ENCODE measurements around the gene SLCO4A1.
"Not testable (repeated sequence)": the region's sequence is repeated elsewhere in the genome, so short reads cannot be mapped to it uniquely, and the experiment has no call there.

SLCO4A1 gene

DNA sequence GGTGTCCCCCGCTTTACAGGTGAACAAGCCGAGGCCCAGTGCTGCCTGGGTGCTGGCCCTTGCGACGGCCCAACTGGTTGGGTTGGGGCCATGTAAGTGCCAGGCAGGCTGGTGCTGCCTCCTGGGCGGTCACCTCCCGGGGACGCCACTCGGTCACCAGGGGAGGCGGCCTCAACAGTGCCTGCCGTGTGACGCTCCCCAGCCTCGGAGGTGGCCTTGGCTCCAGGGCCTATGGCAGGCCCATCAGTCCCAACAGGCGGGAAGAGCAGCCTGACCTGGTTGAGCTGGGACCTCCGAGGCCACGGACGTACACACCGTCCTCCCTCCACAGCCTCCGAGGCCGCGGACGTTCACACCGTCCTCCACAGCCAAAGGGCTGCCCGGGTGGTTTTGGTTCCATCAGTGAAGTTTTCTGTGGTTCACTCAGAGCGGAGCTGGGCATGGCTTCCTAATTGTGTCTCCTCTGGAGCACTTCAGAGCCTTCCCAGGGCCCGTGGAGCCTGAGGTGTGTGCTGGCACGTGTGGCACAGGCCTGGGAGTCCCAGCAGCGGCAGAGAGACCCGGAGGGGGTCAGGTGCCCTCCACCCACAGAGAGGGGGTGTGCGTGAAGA, 19.3 kb upstream of the SLCO4A1 start:
- no peak for DNase-seq

DNA sequence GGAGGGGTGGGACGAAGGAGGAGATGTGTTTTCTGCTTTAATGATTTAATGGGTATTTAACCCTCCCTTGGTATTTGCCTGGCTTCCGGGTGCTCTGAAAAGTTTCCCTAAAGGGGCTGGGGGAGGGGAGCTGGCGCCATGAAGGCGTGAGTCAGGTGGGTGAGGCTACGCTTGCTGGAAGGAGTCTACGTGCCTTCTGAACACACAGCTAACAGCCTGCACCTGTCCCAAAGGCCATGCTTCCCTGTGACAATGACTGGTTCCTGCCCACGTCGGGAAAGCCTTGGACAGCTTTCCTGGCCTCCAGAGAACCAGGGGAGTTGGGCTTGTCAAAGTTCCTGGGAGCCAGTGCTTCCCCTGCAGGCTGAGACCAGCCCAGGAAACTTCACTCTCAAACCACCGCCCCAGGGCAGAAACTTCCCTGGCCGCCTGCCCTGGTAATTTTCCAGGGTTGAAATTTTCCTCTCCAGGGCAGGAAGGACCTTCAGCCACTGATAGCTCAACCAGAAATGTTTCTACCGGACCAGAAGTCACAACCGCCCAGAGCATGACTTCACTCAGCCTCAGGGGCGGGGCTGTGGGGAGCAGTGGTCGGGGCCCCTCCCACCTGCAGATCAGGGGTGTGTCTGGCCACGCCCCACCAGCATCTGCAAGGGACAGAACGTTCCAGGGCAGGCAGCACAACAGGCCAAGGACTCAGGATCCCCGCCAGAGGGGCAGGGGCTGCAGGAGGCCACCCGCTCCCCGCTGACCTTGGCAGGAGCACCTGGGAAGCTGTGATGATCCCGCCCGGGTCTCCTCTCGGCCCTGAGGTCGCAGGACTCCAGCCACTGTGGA, 18.6 kb upstream of the SLCO4A1 start:
- DNase-seq: peak; percentile 28 to 42

DNA sequence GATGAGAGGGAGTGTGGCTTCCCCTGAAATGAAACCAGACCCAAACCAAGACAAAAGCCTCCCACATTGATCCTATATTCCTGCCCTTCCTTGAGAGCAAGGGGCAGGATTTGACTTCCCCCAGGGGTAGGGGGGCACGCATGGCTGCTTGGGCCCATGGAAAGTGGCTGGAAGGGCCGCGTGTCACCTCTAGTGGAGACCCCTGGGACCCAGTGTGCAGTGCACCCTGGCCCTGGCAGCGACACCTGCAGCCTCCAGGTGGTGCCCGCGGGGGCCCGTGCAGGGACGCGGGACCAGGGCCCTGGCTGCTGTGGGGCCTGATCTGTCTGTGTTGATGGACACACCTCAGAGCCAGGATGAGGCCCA, 18.0 kb upstream of the SLCO4A1 start:
- DNase-seq: peak in 1 of 2 experiments; percentile 35

DNA sequence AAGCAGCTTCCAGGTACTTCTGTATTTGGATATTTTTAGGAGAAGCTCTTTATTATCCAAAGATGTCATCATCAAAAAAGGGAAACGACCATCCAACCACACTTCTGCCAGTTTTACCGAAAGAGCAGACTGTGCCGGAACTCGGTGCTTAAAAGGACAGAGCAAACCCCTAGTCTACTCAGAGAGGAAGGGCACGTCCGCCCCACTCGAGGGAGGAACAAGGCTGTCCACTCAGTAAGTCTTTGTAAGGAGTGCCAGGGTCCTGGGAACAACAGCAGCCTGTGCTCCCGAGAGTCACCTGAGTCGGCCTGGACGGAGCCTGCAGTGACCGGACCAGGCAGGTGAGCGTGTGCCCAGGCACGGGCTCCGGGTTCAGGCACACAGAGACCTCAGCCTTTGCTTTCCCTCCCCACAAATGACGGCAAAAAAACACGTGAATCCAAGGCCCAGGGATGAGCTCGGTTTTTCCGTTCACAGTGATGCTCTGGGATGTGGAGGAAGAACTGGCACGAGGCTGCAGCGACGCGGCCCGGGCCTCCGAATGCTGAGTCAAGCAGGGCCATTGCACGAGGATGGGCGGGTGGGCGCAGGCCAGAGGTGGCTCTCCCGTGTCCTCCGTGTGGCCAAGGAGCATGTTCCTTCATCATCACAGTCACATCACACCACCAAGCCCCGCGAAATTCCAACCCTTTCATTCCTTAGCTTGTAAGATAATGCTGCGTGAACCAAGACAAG, 17.4 kb upstream of the SLCO4A1 start:
- DNase-seq: no peak

DNA sequence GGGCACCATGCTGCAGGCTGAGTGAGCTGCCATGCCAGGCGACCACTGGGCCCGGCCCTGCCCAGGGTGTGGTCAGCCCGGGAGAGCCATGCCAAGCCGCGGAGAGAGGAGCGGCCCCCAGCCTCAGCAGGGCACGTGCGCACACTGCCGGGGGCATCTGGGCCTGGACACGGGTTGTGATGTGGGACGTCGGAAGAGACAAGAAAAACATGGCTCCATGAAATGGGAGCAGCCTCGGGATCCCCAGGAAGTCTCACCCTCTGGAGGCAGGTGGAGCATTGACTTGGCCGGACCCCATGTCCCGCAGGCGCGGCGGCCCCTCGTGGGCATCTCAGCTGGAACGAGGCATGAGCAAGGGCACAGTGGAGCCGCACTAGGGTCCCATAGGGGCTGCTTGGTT, 16.8 kb upstream of the SLCO4A1 start:
- no peak for DNase-seq

DNA sequence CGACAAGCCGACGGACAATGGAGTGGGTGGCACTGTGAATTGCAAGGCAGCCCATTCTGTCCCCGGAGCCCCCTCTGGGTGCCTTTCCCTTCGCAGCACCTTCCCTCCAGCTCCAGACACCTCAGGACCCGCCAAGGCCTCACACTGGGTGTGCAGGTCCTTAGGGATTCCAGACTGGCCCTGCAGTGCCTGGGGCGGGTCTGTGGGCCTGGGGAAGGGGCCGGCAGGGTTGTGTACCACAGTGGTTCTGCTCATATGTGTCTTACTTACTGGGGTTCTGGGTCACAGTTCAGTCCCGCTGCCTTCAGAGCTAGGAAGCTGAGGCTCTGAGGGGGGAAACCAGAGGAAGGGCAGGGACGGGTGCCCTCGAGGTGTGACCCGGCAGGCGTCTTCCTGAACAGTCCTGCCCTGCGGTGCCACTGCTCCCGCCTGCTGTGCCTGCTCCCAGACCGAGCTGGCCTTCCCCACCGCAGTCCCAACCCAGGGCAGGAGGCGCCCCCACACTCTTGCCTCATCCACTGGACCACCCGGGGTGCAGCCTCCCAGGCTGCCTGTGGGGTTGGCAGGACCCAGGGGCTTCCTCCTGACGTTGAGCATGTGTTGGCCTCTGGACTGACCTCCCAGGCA, 16.3 kb upstream of the SLCO4A1 start:
- no peak for DNase-seq

DNA sequence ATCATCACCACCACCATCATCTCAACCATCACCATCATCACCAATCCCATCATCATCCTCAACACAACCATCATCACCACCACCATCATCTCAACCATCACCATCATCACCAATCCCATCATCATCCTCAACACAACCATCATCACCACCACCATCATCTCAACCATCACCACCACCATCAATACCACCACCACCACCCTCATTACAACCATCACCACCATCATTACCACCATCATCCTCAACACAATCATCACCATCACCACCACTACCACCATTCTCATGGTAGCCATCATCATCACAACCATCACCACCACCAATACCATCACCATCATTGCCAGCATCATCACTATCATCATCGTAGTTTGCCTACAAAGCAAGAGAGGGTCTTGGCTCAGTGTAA, 14.9 kb upstream of the SLCO4A1 start:
- not testable (repeated sequence) for DNase-seq

DNA sequence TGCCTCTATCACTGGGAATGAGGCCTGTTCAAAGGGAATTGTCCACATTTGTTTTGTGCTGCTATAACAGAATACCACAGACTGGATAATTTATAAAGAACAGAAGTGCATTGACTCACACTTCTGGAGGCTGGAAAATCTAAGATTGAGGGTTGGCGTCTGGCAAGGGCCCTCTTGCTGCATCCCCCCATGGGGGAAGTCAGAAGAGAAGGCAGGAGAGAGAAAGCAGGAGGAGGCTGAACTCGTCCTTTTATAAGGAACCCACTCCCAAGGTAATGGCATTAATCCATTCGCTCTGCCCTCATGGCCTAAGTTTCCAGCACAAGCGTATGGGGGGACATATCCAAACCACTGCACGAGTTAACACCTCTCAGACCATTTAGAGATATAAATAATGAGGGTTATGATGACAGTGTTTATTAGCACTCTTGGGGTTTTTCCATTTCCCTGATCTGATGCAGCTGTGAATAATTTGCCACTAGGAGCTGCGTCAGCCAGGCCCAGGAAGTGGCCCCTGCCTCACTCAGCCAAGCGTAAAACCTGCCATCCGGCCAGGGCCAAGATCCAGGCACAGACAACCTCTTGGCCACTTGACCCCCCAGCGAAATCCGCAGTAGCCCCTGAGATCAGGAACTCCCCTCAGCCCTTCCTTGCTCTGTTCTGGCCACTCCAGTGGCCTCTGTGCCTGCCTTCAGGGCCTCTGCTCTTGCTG, 14.2 kb upstream of the SLCO4A1 start:
- DNase-seq: no peak

DNA sequence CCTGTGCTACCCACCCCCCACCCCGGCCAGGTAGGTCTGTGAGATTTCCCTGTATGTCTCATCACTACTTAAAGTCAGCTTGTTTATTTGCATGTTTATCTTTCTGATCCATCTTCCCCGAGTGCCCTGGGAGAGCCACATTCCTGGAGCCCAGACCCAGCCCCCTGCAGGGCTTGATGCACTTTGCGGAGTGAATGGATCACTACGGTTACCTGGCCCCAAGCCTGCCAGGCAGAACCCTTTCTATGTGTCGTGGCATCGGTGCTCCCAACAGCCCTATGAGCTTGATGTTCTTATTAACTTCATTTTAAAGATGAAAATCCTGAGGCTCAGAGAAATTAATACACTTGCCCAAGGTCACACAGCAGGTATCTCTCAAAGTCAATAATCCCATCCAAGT, 13.6 kb upstream of the SLCO4A1 start:
- DNase-seq: no peak

DNA sequence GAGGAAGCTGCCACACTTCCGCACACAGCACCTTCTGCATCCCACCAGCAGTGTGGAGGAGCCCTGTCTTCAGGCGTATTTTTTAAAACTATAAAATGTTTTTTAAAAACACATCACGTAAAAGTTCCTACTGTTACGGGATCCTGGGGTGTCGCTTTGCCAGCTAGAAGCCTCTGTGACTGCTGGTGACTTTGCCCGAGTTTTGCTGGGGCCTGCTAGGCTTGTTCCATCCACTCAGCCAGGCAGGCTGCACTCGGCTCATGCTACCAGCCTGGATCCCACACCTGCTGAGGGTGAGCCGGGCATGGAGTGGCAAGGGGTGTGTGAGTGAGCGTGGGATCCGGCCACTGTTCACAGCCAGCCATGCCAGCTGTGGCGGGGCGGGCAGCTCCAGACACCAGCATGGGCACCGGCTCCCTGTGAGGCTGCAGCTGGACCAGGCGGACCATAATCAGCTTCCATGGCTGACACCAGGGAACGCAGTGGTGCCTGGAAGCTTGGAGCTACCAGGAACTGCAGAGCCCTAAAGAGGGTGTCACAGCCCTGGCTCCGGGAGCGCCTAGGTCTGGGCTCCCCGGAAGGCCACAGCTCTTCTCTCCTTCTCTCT, 12.3 kb upstream of the SLCO4A1 start:
- DNase-seq: no peak

DNA sequence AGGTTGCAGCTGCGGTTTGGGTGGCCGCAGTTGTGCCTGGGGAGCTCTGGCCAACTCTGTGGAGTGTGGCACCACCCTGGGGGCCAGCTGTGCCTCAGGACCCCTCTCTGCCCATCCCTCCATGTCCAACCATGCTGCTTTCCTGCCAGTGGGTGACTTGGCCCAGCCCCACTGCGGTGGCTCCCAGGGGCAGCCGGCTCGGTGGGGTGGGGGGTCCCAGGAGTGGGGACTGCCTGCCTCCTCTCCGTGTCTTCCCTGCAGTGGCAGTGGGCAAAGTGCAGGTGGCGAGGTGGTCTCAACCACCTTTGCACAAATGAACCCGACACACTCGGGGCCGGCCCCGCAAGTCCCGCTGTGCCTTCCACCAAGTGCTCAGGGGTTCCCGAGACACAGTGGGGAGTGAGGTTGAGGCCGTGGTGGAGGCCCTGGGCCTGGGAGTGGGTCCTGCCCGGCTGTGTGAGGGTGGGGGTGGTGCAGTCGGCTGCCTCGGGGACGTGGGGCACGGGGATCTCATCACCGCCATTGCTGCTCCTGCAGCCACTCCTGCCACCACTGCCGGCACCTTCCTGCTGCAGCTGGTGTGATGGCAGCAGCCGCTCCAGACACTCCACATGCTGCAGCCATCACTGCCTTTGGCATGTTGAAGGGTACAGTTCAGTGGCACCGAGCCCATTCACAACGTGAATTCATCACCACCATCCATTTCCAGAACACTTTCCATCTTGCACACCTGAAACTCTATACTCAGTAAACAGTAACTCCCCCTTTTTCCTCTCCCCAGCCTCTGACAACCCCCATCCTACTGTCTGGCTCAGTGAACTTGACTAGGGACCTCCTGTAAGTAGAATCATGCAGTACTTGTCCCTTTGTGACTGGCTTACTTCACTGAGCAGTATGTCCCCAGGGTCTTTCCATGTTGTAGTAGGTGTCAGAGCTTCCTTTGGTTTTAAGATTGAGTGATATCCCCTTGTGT, 10.7 kb upstream of the SLCO4A1 start:
- no peak for DNase-seq

DNA sequence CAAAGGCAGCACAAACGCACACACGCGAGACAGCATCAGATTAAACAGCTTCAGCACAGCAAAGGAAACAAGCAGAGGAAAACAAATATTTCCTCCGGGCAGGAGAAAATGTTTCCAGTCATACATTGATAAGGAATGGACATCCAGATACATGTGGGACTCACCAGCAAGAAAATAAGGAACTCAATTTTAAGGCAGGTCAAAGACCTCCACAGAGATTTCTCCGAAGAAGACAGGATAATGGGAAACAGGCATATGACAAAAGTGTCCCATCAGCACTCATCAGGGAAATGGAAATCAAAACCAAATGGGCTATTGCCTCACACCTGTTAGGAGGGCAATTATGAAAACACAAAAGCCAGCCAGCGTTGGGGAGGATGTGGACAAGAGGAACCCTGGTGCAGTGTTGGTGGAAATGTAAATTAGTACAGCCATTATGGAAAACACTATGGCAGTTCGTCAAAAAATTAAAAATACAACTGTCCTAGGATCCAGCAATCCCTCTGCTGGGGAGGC, 9.7 kb upstream of the SLCO4A1 start:
- DNase-seq: no peak

DNA sequence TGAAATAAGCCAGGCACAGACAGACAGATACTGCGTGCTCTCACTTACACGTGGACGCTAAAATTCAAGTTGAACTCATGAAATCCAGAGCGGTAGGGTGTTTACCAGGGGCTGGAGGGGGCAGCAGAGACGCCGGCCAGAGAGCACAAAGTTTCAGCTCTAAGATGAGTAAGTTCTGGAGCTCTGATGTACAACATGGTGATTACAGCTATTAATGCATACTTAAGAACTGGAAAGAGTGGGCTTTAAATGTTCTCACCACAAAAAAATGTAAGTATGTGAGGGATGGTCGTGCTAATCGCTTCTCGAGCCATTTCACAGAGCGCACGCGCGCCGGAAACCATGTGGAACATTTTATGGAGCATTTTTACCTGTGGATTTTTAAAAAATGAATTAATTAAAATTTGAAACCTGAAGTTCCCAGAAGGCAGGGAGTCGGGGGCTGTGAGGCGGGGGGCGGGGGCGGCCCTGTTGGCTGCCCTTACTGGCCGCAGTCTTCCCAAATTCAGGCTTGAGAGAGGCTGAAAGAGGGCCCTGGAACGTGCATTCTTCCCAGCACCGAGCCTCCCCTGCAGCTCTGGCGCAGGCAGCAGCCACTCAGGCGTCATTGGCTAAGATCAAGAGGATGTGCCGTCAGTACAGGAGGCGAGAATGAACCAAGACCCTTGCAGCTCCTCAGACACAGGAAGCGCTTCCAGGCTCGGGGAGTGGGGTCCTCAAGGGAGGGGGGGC, 8.5 kb upstream of the SLCO4A1 start:
- no peak for DNase-seq

DNA sequence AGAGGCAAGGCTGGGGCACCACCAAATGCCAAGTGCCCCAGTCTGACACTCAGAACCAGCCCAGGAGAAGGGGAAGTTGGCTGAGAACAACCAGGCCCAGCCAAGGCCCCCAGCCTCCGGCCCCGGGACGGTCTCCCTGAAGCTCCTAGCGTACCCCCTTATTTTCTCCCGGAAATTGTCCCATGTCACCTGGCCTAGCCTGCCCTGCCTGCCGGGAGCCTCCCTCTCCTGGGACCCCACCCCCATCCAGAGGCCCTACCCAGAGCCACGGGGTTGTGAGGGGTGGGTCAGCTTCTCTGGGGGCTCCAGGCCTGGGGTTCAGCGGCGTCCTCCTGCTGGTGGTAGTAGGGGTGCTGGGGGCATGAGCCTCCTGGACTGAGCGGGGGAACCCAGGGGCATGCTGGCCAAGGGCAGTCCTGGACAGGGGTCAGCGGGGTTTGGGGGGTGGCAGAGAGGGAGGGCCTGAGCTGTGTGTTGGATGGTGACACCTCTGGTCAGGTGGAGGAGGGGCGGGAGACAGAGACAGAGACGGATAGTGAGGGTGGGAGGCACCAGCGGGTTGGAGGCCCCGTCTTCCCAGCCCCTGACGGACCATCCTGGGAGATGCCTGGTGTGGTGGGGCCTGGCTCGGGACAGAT, 7.9 kb upstream of the SLCO4A1 start:
- DNase-seq: no peak

DNA sequence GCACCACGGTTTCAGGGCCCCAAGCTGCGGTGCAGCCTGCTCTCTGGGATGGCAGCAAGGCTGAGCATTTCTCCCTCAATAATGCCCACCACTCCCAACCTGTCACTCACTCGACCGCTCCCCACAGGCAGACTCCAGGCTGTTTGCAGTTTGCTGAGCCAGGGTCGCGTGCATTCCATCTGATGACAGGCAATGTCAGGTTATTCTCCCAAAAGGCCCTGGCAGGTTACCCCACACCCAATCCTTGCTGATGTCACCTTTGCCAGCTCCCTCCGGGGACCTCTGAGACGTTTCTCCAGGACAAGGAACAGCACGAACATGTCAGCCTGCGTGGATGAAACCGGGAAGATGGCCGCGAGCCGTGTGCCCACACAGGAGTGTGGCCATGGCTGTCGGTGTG, 7.1 kb upstream of the SLCO4A1 start:
- DNase-seq: no peak

DNA sequence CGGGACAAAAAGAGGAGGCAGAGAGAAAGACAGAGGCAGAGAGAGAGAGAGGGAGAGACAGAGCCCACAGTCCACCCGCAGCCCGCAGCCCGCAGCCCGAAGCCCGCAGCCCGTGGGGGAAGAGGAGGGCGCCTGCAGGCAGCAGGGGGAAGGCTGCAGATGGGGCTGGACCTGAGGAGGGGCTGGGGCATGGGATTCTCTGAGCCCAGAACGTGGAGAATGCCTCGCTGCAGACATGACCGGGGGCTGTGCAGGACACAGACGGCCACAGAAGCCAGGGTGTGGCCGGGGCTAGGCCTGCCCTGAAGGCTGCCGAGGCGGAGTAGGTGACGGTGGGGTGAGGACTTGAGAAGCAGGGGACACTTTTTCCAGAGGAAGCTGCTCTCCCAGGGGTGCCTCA, 6.5 kb upstream of the SLCO4A1 start:
- no peak for DNase-seq

DNA sequence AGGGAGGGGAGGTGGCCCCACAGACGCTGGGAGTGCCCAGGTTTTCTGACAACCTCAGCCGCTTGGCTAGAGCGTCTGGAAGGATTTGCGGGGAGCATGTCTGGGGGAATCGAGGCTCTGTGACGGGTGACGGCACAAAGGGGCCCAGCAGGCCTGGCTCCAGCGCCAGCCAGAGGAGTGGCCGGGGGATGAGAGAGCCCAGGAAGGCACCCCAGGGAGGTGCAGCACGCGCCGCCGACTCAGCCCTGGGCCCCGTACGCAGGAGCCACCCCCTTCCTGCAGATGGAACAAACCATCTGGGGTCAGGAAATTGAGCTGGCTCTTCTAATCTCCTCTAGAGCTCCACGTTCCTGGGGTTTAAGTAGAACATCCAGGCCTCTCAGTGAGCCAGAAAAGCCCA, 5.9 kb upstream of the SLCO4A1 start:
- DNase-seq: peak; percentile 76 to 86

DNA sequence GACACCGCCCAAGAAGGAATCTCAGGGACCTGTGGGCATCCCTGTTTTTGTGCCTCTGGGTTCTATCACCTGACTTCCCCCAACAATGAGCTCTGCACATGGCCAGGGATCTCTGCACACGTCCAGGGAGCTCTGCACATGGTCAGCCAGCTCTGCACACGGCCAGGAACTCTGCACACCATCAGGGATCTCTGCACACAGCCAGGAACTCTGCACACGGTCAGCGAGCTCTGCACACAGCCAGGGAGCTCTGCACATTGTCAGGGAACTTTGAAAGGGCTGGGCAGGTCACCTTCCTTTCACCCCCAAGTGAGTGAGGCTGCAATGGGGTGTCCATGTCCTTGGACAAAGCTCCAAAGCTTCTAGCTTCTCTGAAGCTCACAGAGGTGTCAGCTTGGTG, 5.2 kb upstream of the SLCO4A1 start:
- no peak for DNase-seq

DNA sequence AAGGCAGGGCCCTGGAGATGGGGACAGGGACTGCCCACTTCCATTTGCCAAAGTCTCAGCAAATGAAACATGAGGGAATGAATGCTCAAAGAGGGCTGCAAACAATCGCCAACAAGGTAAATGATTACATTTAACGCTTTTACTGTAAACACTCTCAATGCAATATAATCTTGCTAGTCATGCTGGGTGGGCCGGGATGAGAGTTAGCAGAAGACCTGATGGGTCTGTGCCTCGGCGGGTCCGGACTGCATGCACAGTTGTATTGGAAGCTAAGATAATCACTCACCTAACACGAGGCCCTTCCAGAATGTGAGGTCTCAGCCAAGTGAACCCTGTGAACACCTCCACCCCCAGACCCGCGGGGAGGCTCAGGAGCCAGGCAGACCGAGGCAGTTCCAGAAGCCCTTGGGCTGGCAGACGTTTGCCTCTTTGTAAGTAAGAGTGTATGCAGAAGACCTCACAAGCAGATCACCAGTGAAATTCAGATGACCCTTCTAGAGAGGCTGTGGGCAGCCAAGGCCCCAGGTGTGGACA, 4.7 kb upstream of the SLCO4A1 start:
- DNase-seq: no peak

Measured in NCI-H524 (cell line).